ENCODE data around the gene CGNL1.

- TF ChIP-seq CTCF (conservative IDR thresholded peaks at IDR 0.05) (no peak), EZH2 (IDR thresholded peaks at IDR 0.05; ENCODE audit: low read depth) (no peak)
Observed at GRCh38 chr15:57495041-57495440, 118.7 kb downstream of the CGNL1 start.
